T-helper 2 cell treated with Interferon-gamma antibody and Interleukin-4, amounts not matched to agents 5 μg/mL and 100 μg/mL, for 36 hours (primary cell): ENCODE data around the gene IQCN.

Experiments used
- DNase-seq: peaks from one replicate; pipeline ENCODE4 v3.0.0; 2021; ENCODE audit warnings: low spot score
- H3K27ac Mint-ChIP-seq: one replicate; pipeline ENCODE4 v1.8.0; 2021; ENCODE audit warnings: mild to moderate bottlenecking, mixed read lengths
- H3K27me3 Mint-ChIP-seq: one replicate; pipeline ENCODE4 v1.8.0; 2021; ENCODE audit warnings: low read depth, mixed read lengths
- H3K36me3 Mint-ChIP-seq: one replicate; pipeline ENCODE4 v1.8.0; 2021; ENCODE audit warnings: low read depth, mixed read lengths
- H3K4me1 Mint-ChIP-seq: one replicate; pipeline ENCODE4 v1.8.0; 2021; ENCODE audit warnings: low read depth, mixed read lengths
- H3K4me3 Mint-ChIP-seq: one replicate; pipeline ENCODE4 v1.8.0; 2022; ENCODE audit warnings: mild to moderate bottlenecking, moderate library complexity, mixed read lengths
- H3K9me3 Mint-ChIP-seq: one replicate; pipeline ENCODE4 v1.8.0; 2021; ENCODE audit warnings: mixed read lengths

Gene IQCN

DNA sequence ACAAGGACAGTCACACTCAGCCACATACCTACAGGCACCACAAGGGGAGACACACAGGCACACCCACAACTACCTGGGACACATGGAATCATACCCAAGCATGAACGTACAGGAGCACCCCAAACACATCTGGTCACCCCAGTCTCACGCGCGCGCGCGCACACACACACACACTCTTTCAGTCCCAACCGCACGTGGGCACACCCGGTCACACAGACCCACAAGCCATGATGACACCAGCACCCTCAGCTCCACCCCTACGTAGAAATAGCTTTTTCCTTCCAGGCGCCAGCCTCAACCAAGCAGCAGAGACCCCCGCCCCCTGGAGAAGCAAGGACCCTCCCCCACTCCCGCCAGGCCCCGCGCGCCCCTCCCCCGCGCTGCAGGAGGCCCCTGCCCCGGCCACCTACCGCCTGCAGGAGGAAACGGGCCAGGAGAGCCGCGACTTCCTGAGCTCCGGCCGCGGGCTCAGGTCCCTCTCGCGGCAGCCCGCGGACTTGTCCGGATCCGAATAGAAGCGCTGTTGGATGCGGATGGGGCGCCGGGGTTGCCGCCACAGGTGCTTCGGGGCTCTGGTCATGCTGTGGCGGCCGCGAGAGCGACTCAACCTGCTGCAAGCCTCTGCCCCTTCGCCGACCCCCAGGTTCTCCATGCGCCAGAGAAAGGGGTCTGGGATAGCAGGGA, 41.6 kb downstream of the IQCN start:
- Mint-ChIP-seq H3K36me3 (no peaks in the 10 kb centered on the region), H3K27ac (no peak overlapping the region), H3K9me3 (no peaks in the 10 kb centered on the region), H3K4me3 (no peak overlapping the region), H3K4me1 (peaks cover 2% of the 10 kb centered on the region), H3K27me3 (peaks cover 34% of the 10 kb centered on the region)
- DNase-seq = peak; percentile 27

DNA sequence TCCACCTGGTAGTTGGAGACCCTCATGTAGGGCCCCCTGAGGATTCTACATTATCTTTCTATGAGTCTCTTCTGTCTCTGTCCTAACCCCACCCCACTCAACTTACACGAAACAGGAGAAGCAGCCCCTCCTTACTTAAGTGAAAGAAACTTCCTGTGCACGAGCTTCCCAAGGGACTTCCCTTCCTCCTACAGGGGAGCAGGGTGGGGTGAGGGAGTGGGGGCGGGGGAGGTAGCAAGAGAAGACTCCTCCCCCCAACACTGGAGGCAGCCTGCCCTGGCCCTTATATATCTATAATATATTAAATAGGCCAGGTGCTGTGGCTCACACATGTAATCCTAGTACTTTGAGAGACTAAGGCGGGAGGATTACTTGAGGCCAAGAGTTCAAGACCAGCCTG, 42.5 kb downstream of the IQCN start:
- H3K27me3 Mint-ChIP-seq = peaks cover 43% of the 10 kb centered on the region
- no peak for DNase-seq
- H3K27ac Mint-ChIP-seq = no peak overlapping the region
- no peaks in the 10 kb centered on the region for H3K9me3 Mint-ChIP-seq
- H3K4me3 Mint-ChIP-seq = no peak overlapping the region
- H3K4me1 Mint-ChIP-seq = peaks cover 2% of the 10 kb centered on the region
- H3K36me3 Mint-ChIP-seq = no peaks in the 10 kb centered on the region

DNA sequence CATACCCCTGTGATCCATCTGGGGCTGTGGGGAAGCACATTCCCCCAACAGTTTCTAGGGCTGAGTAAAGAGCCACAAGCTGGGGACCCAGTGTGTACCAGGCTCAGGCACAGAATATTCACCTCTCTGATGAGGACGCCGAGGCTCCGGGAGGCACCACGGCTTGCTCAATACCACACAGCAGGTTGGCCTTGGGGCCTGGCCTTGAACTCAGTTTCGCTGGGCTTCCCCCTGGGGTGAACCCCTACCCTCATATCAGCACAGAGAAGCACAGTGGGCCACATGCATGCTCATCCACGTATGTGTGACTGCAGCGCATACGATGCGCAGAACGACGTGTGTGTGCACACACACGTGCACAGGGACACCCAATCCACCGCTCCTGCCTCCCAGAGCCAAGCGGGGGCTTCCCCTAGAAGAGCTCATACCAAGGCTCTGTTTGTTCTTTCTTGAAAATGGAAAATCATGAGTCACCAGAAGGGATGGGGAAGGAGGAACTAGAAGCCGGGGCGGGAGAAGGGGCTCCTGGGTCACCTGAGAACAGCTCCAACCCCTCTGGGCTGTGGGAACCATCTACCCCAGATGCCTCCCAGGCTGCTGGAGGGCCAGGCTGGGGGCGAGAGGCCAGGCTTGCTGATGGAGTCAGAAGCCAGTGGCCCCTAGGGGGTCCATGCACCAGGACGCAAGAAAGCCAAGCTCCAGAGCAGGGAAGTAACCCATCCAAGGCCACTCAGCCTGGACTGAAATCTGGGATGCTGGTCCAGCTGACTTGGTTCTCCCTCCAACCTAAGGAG, 43.1 kb downstream of the IQCN start:
- H3K36me3 Mint-ChIP-seq = no peaks in the 10 kb centered on the region
- H3K4me1 Mint-ChIP-seq = peaks cover 2% of the 10 kb centered on the region
- no peak for DNase-seq
- no peaks in the 10 kb centered on the region for H3K9me3 Mint-ChIP-seq
- no peak overlapping the region for H3K27ac Mint-ChIP-seq
- H3K4me3 Mint-ChIP-seq = no peak overlapping the region
- peaks cover 47% of the 10 kb centered on the region for H3K27me3 Mint-ChIP-seq

DNA sequence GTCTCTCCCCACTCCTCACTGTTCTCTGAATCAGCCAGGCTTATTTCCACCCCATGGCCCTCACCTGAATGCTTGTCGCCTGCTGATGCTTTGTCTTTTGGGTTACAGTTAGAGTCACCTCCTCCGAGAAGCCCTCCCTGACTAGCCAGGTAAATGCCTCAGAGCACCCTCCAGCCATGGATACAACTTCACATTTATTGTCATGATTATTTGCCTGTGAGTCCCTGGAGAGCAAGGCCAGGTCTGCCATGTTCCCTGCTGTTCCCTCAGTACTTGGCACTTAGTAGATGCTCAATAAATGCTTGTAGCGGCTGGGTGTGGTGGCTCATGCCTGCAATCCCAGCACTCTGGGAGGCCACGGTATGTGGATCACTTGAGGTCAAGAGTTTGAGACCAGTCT, 44.3 kb downstream of the IQCN start:
- Mint-ChIP-seq H3K4me3 (no peak overlapping the region), H3K4me1 (peaks cover 2% of the 10 kb centered on the region), H3K27me3 (peaks cover 58% of the 10 kb centered on the region), H3K9me3 (no peaks in the 10 kb centered on the region), H3K27ac (no peak overlapping the region), H3K36me3 (no peaks in the 10 kb centered on the region)
- DNase-seq = no peak

- H3K27me3 Mint-ChIP-seq = peaks cover 62% of the 10 kb centered on the region
- DNase-seq = no peak
Measured at GRCh38 chr19:18229474-18229873, 44.8 kb downstream of the IQCN start.

DNA sequence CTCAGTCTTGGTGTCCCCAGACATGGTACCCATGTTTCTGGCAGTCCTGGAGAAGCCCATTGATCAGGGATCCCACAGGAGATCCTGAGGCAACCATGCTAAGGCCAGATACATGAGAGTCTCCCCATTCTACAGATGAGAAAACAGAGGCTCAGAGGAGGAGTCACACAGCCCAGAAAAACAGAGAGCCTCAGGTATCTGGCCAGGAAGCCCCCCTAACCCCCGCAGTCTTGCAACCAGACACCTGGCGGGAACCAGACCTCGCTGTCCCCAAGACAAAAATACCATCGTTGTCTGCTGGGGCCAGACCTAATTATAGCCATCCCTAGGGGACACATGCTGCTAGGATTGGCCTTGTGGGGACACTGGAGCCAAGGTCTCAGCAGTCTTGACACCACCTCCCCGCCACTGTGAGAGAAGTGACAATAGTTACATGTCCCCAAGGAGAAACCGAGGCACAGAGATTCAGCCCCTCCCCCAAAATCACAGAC, 46.4 kb downstream of the IQCN start:
- peaks cover 60% of the 10 kb centered on the region for H3K27me3 Mint-ChIP-seq
- H3K4me3 Mint-ChIP-seq = no peak overlapping the region
- no peaks in the 10 kb centered on the region for H3K36me3 Mint-ChIP-seq
- H3K27ac Mint-ChIP-seq = no peak overlapping the region
- no peaks in the 10 kb centered on the region for H3K9me3 Mint-ChIP-seq
- H3K4me1 Mint-ChIP-seq = peaks cover 10% of the 10 kb centered on the region
- no peak for DNase-seq

More at GRCh38 chr19:18229474-18229873, 44.8 kb downstream of the IQCN start:
- Mint-ChIP-seq H3K27ac (no peak overlapping the region), H3K4me3 (no peak overlapping the region), H3K36me3 (no peaks in the 10 kb centered on the region), H3K9me3 (no peaks in the 10 kb centered on the region), H3K4me1 (peaks cover 5% of the 10 kb centered on the region)

- no peak for DNase-seq
- Mint-ChIP-seq H3K4me1 (peaks cover 8% of the 10 kb centered on the region), H3K27me3 (peaks cover 55% of the 10 kb centered on the region), H3K4me3 (no peak overlapping the region), H3K9me3 (no peaks in the 10 kb centered on the region), H3K36me3 (no peaks in the 10 kb centered on the region), H3K27ac (no peak overlapping the region)
Measured at GRCh38 chr19:18226956-18227780, 47.1 kb downstream of the IQCN start.

DNA sequence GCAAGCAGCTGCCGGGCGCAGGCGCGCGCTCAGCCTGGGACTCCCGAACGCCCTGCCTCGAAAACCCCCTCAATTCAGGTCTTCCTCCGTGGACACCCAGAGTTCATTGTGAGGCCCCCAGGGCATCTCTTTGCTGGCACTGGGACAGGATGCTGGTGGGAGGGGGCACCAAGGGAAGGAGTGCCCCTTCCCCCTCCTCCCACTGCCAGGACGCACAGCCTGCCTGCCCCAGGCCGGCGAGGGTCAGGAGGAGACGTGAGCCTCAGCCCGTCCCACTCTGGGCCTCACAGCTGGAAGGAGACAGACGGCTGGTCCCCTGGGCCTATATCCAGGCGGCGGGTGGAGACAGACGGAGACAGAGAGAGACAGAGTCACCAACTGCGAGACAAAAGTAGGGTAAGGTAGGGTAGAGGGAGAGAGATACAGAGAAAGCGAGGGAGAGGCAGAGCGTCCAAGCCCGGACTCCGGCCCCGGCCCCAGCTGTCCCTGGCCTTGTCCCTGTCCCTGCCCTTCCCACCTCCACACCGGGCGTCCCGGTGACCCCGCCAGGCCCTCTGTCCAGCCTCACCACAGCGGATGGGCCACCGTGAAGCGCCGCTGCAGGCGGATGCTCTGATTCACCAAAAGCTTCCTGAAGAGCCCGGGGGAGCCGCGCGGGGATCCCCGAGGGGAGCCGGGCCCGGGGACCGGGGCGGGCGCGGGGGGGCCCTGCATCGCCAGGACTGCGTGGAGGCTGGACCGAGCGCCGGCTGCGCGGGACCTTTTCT, 48.4 kb downstream of the IQCN start, which contains the start of gene PDE4C:
PDE4C (minus strand) TSS at position 737 of the 767 bp plus-strand sequence; CDS start at position 714, 23 bp downstream.
- Mint-ChIP-seq H3K27ac (no peak within 1 kb of the TSS), H3K4me3 (no peak within 1 kb of the TSS), H3K9me3 (no peaks in the 10 kb centered on the region), H3K36me3 (no peaks in the 10 kb centered on the region), H3K27me3 (peaks cover 47% of the 10 kb centered on the region), H3K4me1 (peaks cover 8% of the 10 kb centered on the region)
- no peak for DNase-seq

- Mint-ChIP-seq H3K4me3 (no peak overlapping the region), H3K27ac (no peak overlapping the region), H3K9me3 (no peaks in the 10 kb centered on the region), H3K36me3 (no peaks in the 10 kb centered on the region), H3K27me3 (peaks cover 45% of the 10 kb centered on the region), H3K4me1 (peaks cover 8% of the 10 kb centered on the region)
- no peak for DNase-seq
Measured at GRCh38 chr19:18225355-18225701, 48.9 kb downstream of the IQCN start.

DNA sequence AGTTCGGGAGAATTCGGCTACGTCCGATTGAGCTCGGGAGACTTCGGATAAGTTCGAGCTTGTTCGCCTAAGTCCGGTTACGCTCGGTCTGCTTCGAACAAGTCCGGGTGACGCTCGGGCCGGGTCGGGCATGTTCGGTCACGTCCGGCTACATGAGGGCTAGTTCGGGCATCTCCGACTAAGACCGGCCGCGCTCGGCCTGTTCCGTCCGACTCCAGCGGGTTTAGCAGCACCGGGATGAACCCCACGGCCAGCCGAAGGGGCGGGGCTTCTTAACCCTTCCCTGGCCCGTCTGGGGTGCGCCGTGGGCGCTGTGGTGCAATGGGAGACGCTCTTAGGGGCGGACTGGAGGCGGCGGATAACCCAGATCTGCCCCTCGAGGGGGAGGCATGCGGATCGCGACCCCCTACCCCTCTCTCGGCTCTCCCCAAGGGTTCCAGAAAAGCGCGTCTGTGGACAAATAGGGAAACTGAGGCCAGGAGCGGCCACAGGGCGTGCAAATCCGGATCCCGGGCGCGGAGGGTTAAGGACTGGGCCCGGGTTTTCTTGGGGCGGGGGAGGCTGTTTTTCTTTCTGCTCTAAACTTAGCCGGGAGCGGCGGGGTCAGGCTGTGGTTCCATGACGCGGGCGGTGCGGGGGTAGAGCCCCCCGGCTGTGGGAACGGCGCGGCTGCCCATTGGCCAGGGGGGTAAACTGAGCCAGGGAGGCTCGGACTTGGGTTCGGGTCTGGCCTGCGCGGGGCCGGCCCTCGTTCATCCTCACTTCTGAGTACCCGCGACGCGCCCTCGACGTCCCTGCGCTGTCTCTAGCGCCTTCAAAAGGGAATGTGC, 49.5 kb downstream of the IQCN start:
- Mint-ChIP-seq H3K4me1 (peaks cover 8% of the 10 kb centered on the region), H3K27me3 (peaks cover 44% of the 10 kb centered on the region), H3K9me3 (no peaks in the 10 kb centered on the region), H3K27ac (peak overlapping the region; percentile 58), H3K4me3 (peak overlapping the region; percentile 88), H3K36me3 (no peaks in the 10 kb centered on the region)
- DNase-seq = peak; percentile 91

- no peak overlapping the region for H3K27ac Mint-ChIP-seq
- H3K36me3 Mint-ChIP-seq = no peaks in the 10 kb centered on the region
- no peaks in the 10 kb centered on the region for H3K9me3 Mint-ChIP-seq
- no peak for DNase-seq
- peaks cover 41% of the 10 kb centered on the region for H3K27me3 Mint-ChIP-seq
- H3K4me1 Mint-ChIP-seq = peaks cover 8% of the 10 kb centered on the region
- H3K4me3 Mint-ChIP-seq = peak overlapping the region; percentile 88
Measured at GRCh38 chr19:18223860-18224524, 50.3 kb downstream of the IQCN start.
